ENCODE measurements around the gene FHIT.

FHIT gene

DNA sequence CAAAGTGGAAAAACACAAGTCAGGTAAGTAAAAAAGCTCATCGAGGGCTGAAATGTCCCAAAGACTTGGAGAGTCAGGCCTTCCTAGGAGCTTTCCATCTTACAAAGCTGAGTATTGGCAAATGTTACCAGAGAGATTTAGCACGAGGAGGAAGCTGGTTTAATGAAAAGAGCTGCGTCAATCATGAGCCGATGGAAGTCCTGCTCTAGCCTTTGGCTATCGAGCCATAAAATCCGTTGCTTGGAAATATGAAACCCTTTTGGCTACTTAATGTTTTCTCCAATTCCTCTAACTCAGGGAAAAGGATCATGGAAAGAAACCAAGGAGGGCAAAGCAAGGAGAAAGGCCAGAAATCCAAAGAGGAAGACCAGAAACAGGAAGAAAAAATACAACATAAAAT, 1074.6 kb downstream of the FHIT start:
- DNase-seq, result no peak
- H3K4me1 ChIP-seq (ENCODE audit: control insufficient read depth, low read depth, low read length), result no peaks in the 10 kb centered on the region
- no peak overlapping the region for H2BK5ac ChIP-seq (ENCODE audit: low read length)

DNA sequence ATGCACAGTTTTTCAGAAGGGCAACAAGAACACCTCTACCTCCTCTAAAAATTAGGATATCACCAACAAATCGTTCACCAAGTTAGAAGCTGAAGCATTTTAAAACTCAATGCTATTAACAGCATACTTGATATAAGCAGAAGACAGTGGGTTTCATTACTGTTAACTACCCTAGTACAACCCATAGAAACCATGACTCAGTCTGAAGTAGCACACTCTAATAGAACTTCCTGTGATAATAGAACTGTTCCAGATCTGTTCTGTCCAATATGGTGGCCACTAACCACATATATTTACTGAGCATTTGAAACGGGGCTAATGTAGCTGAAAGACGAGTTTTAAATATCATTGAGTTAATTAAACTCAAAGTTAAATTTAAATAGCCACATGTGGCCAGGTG, 1075.6 kb downstream of the FHIT start:
- no peak overlapping the region for H3K9ac ChIP-seq (ENCODE audit: low read length)
- no peak overlapping the region for H4K5ac ChIP-seq (ENCODE audit: low read length)
- H2BK120ac ChIP-seq (ENCODE audit: low read depth, low read length), result no peak overlapping the region
- H2BK15ac ChIP-seq (replicated peaks; ENCODE audit: low read depth), result no peak overlapping the region
- H3K4me1 ChIP-seq (ENCODE audit: control insufficient read depth, low read depth, low read length), result no peaks in the 10 kb centered on the region
- H3K79me1 ChIP-seq (ENCODE audit: low read length), result no peaks in the 10 kb centered on the region
- no peaks in the 10 kb centered on the region for H3K79me2 ChIP-seq (ENCODE audit: control insufficient read depth, insufficient read depth, low read length)
- H2AK5ac ChIP-seq (ENCODE audit: low read length), result no peak overlapping the region
- H3K4me2 ChIP-seq (ENCODE audit: low read length), result no peak overlapping the region
- H3K4ac ChIP-seq (ENCODE audit: low read depth, low read length), result no peak overlapping the region
- H3K23ac ChIP-seq (ENCODE audit: low read length), result no peak overlapping the region
- no peak overlapping the region for H3K18ac ChIP-seq (ENCODE audit: low read length)
- H3K56ac ChIP-seq (ENCODE audit: low read length), result no peak overlapping the region
- H3K27me3 ChIP-seq (ENCODE audit: insufficient read depth, low read length, poor library complexity), result no peaks in the 10 kb centered on the region
- no peak for DNase-seq
- no peaks in the 10 kb centered on the region for H3K36me3 ChIP-seq (ENCODE audit: control insufficient read depth, insufficient read depth, low read length)
- H4K8ac ChIP-seq (ENCODE audit: low read depth, low read length), result no peak overlapping the region
- no peak overlapping the region for H3K4me3 ChIP-seq (ENCODE audit: low read length)
- no peak overlapping the region for H2BK5ac ChIP-seq (ENCODE audit: low read length)
- no CpG with 5 or more reads among the region's 3 CpGs for WGBS (ENCODE audit: extremely low coverage, insufficient coverage, low lambda C conversion rate)
- no peak overlapping the region for H3K27ac ChIP-seq (ENCODE audit: low read depth, low read length)

More for the DNA sequence above, 1074.6 kb downstream of the FHIT start:
- Histone ChIP-seq H3K9ac (ENCODE audit: low read length) (no peak overlapping the region), H4K8ac (ENCODE audit: low read depth, low read length) (no peak overlapping the region), H3K4me3 (ENCODE audit: low read length) (no peak overlapping the region), H3K36me3 (ENCODE audit: control insufficient read depth, insufficient read depth, low read length) (no peaks in the 10 kb centered on the region), H3K79me2 (ENCODE audit: control insufficient read depth, insufficient read depth, low read length) (no peaks in the 10 kb centered on the region), H3K4me2 (ENCODE audit: low read length) (no peak overlapping the region), H3K56ac (ENCODE audit: low read length) (no peak overlapping the region), H3K27me3 (ENCODE audit: insufficient read depth, low read length, poor library complexity) (no peaks in the 10 kb centered on the region), H3K23ac (ENCODE audit: low read length) (no peak overlapping the region), H3K4ac (ENCODE audit: low read depth, low read length) (no peak overlapping the region), H3K27ac (ENCODE audit: low read depth, low read length) (no peak overlapping the region), H2AK5ac (ENCODE audit: low read length) (no peak overlapping the region), H2BK15ac (replicated peaks; ENCODE audit: low read depth) (no peak overlapping the region), H3K79me1 (ENCODE audit: low read length) (no peaks in the 10 kb centered on the region), H2BK120ac (ENCODE audit: low read depth, low read length) (no peak overlapping the region), H3K18ac (ENCODE audit: low read length) (no peak overlapping the region), H4K5ac (ENCODE audit: low read length) (no peak overlapping the region)
- no CpG with 5 or more reads among the region's 6 CpGs for WGBS (ENCODE audit: extremely low coverage, insufficient coverage, low lambda C conversion rate)

DNA sequence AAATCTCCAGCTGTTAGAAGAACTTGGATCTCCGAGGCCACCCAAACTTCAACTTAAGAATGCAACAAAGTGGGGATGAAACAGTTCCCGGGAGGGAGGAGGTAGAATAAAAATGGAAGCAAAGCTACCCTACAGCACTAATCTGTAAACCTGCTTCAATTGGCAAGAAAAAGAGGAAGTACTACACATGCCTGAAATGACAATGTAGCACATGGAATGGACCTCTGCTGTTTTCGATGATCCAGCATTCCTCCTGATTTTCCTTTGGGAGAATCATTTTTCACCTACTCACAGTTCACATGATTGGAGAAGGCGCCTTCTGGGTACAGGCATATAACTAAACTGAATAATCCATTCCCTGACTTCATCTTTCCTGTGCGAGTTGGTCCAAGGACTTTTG, 1081.5 kb downstream of the FHIT start:
- Histone ChIP-seq H3K4me3 (ENCODE audit: low read length) (no peak overlapping the region), H4K5ac (ENCODE audit: low read length) (no peak overlapping the region), H3K79me1 (ENCODE audit: low read length) (no peaks in the 10 kb centered on the region), H3K4ac (ENCODE audit: low read depth, low read length) (no peak overlapping the region), H2BK5ac (ENCODE audit: low read length) (no peak overlapping the region), H3K23ac (ENCODE audit: low read length) (no peak overlapping the region), H4K8ac (ENCODE audit: low read depth, low read length) (no peak overlapping the region), H3K79me2 (ENCODE audit: control insufficient read depth, insufficient read depth, low read length) (no peaks in the 10 kb centered on the region), H2BK15ac (replicated peaks; ENCODE audit: low read depth) (no peak overlapping the region), H3K27me3 (ENCODE audit: insufficient read depth, low read length, poor library complexity) (no peaks in the 10 kb centered on the region), H3K4me2 (ENCODE audit: low read length) (no peak overlapping the region), H3K4me1 (ENCODE audit: control insufficient read depth, low read depth, low read length) (no peaks in the 10 kb centered on the region), H3K9ac (ENCODE audit: low read length) (no peak overlapping the region), H2AK5ac (ENCODE audit: low read length) (no peak overlapping the region), H3K18ac (ENCODE audit: low read length) (no peak overlapping the region), H3K56ac (ENCODE audit: low read length) (no peak overlapping the region), H3K27ac (ENCODE audit: low read depth, low read length) (no peak overlapping the region), H2BK120ac (ENCODE audit: low read depth, low read length) (no peak overlapping the region), H3K36me3 (ENCODE audit: control insufficient read depth, insufficient read depth, low read length) (no peaks in the 10 kb centered on the region)
- no CpG with 5 or more reads among the region's 5 CpGs for WGBS (ENCODE audit: extremely low coverage, insufficient coverage, low lambda C conversion rate)
- DNase-seq, result no peak

DNA sequence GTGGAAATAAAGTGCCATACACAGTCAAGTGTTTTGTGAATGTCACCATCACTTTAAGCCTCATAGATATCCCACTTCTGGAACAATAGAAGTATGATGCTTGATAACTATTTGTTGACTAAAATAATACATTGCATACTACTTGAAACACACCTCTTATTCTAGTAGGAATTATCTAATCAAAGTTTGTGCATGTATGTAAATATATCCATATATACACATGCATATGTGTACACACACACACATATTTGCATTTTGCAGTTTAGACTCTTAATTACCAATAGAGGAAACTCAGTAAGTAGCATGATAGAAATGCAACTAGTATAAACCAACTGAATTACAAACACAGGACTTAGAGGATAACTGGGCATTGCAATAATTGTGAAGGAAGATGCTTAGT, 1084.1 kb downstream of the FHIT start:
- Histone ChIP-seq H4K8ac (ENCODE audit: low read depth, low read length) (no peak overlapping the region), H3K4me2 (ENCODE audit: low read length) (no peak overlapping the region), H3K36me3 (ENCODE audit: control insufficient read depth, insufficient read depth, low read length) (no peaks in the 10 kb centered on the region), H2BK15ac (replicated peaks; ENCODE audit: low read depth) (no peak overlapping the region), H3K9ac (ENCODE audit: low read length) (no peak overlapping the region), H2BK5ac (ENCODE audit: low read length) (no peak overlapping the region), H3K4me1 (ENCODE audit: control insufficient read depth, low read depth, low read length) (no peaks in the 10 kb centered on the region), H2AK5ac (ENCODE audit: low read length) (no peak overlapping the region), H4K5ac (ENCODE audit: low read length) (no peak overlapping the region), H3K23ac (ENCODE audit: low read length) (no peak overlapping the region), H3K27me3 (ENCODE audit: insufficient read depth, low read length, poor library complexity) (no peaks in the 10 kb centered on the region), H3K79me2 (ENCODE audit: control insufficient read depth, insufficient read depth, low read length) (no peaks in the 10 kb centered on the region), H3K56ac (ENCODE audit: low read length) (no peak overlapping the region), H3K4me3 (ENCODE audit: low read length) (no peak overlapping the region), H3K18ac (ENCODE audit: low read length) (no peak overlapping the region), H3K27ac (ENCODE audit: low read depth, low read length) (no peak overlapping the region), H3K4ac (ENCODE audit: low read depth, low read length) (no peak overlapping the region), H3K79me1 (ENCODE audit: low read length) (no peaks in the 10 kb centered on the region), H2BK120ac (ENCODE audit: low read depth, low read length) (no peak overlapping the region)
- DNase-seq, result no peak

DNA sequence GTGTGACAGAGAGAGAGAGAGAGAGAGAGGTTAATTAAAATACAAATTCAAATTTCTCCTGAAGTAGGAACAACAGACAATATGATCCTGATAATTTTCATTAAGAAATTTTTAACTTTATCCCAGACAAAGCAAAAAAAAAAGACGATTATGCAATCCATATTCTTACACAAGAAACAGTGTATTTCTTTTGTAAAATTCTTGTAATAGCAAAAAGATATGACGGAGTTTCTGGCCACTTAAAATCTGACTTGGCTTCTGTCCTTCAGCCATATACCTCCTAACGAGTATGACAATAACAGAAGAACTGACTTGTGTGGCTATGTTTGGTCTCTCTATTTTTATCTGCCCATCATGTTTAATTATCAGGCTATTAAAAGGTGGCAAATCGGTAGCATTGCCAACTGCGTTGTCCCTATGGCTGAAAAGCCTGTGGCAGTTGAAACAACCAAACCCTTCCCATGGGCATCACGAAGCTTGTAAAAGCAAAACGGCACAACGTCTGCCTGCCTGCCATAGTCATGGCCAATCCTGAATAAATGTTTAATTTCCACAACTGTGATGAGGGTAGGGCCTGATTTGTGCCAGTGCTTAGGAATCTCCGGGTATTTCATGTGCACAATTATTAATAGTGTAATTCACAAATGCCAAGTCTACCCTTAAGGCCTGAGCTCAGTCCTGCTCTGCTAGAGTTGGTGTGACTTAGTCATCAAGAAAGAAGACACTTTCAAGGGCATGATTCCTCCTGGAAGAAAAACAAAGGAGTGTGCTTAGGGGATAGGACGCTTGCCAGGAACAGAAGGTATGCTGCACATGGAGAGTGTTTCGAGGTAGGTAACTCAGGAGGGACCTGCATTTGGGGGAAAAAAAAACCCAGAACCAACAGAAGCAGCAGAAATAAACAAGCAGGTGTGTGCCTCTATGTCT, 1090.2 kb downstream of the FHIT start:
- Histone ChIP-seq H3K79me2 (ENCODE audit: control insufficient read depth, insufficient read depth, low read length) (no peaks in the 10 kb centered on the region), H3K4me1 (ENCODE audit: control insufficient read depth, low read depth, low read length) (no peaks in the 10 kb centered on the region), H3K36me3 (ENCODE audit: control insufficient read depth, insufficient read depth, low read length) (no peaks in the 10 kb centered on the region), H3K18ac (ENCODE audit: low read length) (no peak overlapping the region), H2BK5ac (ENCODE audit: low read length) (no peak overlapping the region), H3K4me2 (ENCODE audit: low read length) (no peak overlapping the region), H3K4me3 (ENCODE audit: low read length) (no peak overlapping the region), H3K27me3 (ENCODE audit: insufficient read depth, low read length, poor library complexity) (no peaks in the 10 kb centered on the region), H4K5ac (ENCODE audit: low read length) (no peak overlapping the region), H2BK15ac (replicated peaks; ENCODE audit: low read depth) (no peak overlapping the region), H3K27ac (ENCODE audit: low read depth, low read length) (no peak overlapping the region), H2AK5ac (ENCODE audit: low read length) (no peak overlapping the region), H2BK120ac (ENCODE audit: low read depth, low read length) (no peak overlapping the region), H3K4ac (ENCODE audit: low read depth, low read length) (no peak overlapping the region), H4K8ac (ENCODE audit: low read depth, low read length) (no peak overlapping the region), H3K56ac (ENCODE audit: low read length) (no peak overlapping the region), H3K79me1 (ENCODE audit: low read length) (no peaks in the 10 kb centered on the region), H3K9ac (ENCODE audit: low read length) (no peak overlapping the region), H3K23ac (ENCODE audit: low read length) (no peak overlapping the region)
- no peak for DNase-seq
- WGBS (ENCODE audit: extremely low coverage, insufficient coverage, low lambda C conversion rate), result no CpG with 5 or more reads among the region's 11 CpGs
